KMS-11 (cell line): Measurements from ENCODE around the gene CACNG1.

Source experiments
- H2AFZ ChIP-seq: fragments of 200-600 bp; sonication (generic); 2 replicates; pipeline ENCODE4 v1.6.1; 2016; ENCODE audit warnings: antibody characterized with exemption, mixed run types, low read depth
- H3K27ac ChIP-seq: fragments of 200-600 bp; sonication (generic); 2 replicates; pipeline ENCODE4 v1.6.1; 2016; ENCODE audit warnings: mild to moderate bottlenecking, mixed run types
- H3K27me3 ChIP-seq: fragments of 200-600 bp; sonication (generic); 2 replicates; pipeline ENCODE4 v1.6.1; 2017; ENCODE audit warnings: mild to moderate bottlenecking, low read depth, mixed run types, moderate library complexity; ENCODE audit not compliant: insufficient read depth
- H3K36me3 ChIP-seq: fragments of 200-600 bp; sonication (generic); 2 replicates; pipeline ENCODE4 v1.6.1; 2017; ENCODE audit warnings: mild to moderate bottlenecking, mixed run types; ENCODE audit not compliant: insufficient read depth
- H3K4me1 ChIP-seq: fragments of 200-600 bp; sonication (generic); 2 replicates; pipeline ENCODE4 v1.6.1; 2016; ENCODE audit warnings: mild to moderate bottlenecking, low read depth, mixed run types; ENCODE audit not compliant: poor library complexity, severe bottlenecking
- H3K4me2 ChIP-seq: fragments of 200-600 bp; sonication (generic); 2 replicates; pipeline ENCODE4 v1.7.0; 2016; ENCODE audit warnings: mild to moderate bottlenecking, mixed run types
- H3K4me3 ChIP-seq: fragments of 200-600 bp; sonication (generic); IDR thresholded peaks from 2 replicates; pipeline ENCODE4 v1.6.1; 2017; ENCODE audit warnings: low read depth, low read length, mixed read lengths; ENCODE audit not compliant: insufficient read depth
- H3K79me2 ChIP-seq: fragments of 200-600 bp; sonication (generic); 2 replicates; pipeline ENCODE4 v1.6.1; 2016; ENCODE audit warnings: low read depth, mixed run types; ENCODE audit not compliant: insufficient read depth
- H3K9ac ChIP-seq: fragments of 200-600 bp; sonication (generic); 2 replicates; pipeline ENCODE4 v1.6.1; 2016; ENCODE audit warnings: mild to moderate bottlenecking, mixed run types
- H4K20me1 ChIP-seq: fragments of 200-600 bp; sonication (generic); 2 replicates; pipeline ENCODE4 v1.6.1; 2016; ENCODE audit warnings: mild to moderate bottlenecking, mixed run types; ENCODE audit not compliant: insufficient read depth
- TF ChIP-seq, protein P1 (sequence below): fragments of 200-600 bp; sonication (generic); conservative IDR thresholded peaks from 2 replicates; pipeline ENCODE4 v1.6.1; 2017; ENCODE audit warnings: low read depth, mild to moderate bottlenecking, antibody characterized with exemption, low read length, moderate library complexity, mixed read lengths

The CACNG1 gene, protein sequence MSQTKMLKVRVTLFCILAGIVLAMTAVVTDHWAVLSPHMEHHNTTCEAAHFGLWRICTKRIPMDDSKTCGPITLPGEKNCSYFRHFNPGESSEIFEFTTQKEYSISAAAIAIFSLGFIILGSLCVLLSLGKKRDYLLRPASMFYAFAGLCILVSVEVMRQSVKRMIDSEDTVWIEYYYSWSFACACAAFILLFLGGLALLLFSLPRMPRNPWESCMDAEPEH

DNA sequence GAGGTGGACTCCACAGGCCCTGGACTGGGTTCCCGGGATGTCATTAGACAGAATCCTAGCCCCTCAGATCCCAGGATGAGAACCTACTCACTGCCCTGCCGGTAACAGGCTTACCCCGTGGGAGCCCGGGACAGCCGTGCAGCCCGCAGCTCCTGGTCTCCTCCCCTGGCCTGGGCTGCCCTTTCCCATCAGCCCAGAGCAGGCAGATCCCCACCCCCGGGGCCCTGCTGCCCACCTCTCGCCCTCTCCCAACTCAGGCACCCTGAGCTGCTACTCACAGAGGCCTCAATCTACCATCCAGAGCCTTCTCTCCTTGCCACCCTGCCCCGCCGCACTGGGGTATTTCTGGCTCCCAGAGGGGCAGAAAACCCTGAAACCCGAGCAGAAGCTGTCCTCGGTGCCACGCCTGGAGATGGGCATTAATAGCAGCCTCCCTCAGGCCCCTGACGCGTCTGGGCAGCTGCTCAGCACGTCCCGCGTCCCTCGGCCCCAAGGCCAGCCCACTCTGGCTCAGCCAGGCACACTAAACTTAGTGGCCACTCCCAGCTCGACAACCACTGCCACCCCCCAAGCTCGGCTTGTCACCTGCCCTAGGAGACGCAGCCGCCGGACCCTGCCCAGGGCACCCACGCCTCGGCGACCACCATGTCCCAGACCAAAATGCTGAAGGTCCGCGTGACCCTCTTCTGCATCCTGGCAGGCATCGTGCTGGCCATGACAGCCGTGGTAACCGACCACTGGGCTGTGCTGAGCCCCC lies at the start of gene CACNG1:
CACNG1 (plus strand) TSS at position 539 of the 757 bp plus-strand sequence; CDS start at position 646, 107 bp downstream.
- Histone ChIP-seq H3K4me2 (no peak within 1 kb of the TSS), H3K79me2 (no peaks in the 10 kb centered on the region), H2AFZ (no peak within 1 kb of the TSS), H3K4me3 (no peak within 1 kb of the TSS), H3K27ac (no peak within 1 kb of the TSS), H4K20me1 (no peaks in the 10 kb centered on the region), H3K27me3 (no peaks in the 10 kb centered on the region), H3K4me1 (no peaks in the 10 kb centered on the region), H3K9ac (no peak within 1 kb of the TSS), H3K36me3 (no peaks in the 10 kb centered on the region)
- TF ChIP-seq, protein P1, sequence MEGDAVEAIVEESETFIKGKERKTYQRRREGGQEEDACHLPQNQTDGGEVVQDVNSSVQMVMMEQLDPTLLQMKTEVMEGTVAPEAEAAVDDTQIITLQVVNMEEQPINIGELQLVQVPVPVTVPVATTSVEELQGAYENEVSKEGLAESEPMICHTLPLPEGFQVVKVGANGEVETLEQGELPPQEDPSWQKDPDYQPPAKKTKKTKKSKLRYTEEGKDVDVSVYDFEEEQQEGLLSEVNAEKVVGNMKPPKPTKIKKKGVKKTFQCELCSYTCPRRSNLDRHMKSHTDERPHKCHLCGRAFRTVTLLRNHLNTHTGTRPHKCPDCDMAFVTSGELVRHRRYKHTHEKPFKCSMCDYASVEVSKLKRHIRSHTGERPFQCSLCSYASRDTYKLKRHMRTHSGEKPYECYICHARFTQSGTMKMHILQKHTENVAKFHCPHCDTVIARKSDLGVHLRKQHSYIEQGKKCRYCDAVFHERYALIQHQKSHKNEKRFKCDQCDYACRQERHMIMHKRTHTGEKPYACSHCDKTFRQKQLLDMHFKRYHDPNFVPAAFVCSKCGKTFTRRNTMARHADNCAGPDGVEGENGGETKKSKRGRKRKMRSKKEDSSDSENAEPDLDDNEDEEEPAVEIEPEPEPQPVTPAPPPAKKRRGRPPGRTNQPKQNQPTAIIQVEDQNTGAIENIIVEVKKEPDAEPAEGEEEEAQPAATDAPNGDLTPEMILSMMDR: no peak

DNA sequence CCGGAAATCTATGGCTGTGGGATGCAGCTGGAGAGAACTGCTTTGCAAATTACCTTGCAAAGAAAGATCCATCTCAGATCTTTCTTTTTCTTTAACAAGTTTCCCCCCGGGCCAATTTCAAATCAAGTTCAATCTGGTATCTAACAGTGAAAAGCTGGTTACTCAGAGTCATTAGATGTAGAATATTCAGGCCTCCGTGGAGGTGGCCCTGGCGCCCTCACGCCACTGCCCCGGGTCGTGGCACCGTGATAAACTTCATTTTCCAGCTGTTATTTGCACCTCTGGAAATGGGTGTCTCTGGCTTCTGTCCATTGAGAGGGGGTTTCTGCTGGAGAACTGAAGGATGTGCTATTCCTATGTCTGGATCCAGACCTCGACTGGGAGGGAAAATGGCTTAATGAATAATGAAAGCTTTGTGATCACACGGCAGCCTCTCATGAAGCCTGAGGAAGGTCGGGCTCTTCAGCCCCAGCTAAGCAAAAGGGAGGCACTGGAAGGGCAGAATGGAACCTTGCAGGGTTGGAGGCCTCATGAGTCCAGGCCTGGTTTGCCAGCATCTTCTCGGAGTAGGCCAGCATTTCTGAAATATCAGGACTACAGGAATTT lies 49.3 kb upstream of the CACNG1 start:
- Histone ChIP-seq H2AFZ (no peak overlapping the region), H3K4me1 (no peaks in the 10 kb centered on the region), H3K79me2 (no peaks in the 10 kb centered on the region), H3K9ac (no peak overlapping the region), H3K4me3 (no peak overlapping the region), H4K20me1 (no peaks in the 10 kb centered on the region), H3K27me3 (no peaks in the 10 kb centered on the region), H3K4me2 (no peak overlapping the region), H3K36me3 (no peaks in the 10 kb centered on the region), H3K27ac (no peak overlapping the region)
- TF ChIP-seq, protein P1: no peak

DNA sequence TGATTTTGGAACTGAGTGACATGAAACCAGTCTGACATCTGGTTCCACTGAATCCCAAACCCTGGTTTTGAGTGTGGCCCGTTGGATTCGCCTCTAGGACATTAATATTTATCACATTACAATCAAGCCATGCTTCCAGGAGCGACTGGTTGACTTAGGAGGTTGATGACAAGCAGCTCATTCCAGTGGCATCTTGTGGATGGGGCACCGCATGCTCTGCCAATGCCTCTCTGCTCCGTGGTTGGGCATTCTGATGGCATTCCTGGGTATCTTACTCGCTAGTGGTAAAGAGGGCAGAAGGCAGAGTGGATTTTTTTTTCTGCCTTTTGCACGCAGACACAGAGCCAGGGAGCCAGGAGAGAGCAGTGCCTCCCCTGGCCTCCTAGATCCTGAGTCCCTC lies 48.4 kb upstream of the CACNG1 start:
- Histone ChIP-seq H3K9ac (no peak overlapping the region), H2AFZ (no peak overlapping the region), H3K4me2 (no peak overlapping the region), H3K4me3 (no peak overlapping the region), H4K20me1 (no peaks in the 10 kb centered on the region), H3K27me3 (no peaks in the 10 kb centered on the region), H3K79me2 (no peaks in the 10 kb centered on the region), H3K27ac (no peak overlapping the region), H3K36me3 (no peaks in the 10 kb centered on the region), H3K4me1 (no peaks in the 10 kb centered on the region)
- TF ChIP-seq, protein P1: no peak

DNA sequence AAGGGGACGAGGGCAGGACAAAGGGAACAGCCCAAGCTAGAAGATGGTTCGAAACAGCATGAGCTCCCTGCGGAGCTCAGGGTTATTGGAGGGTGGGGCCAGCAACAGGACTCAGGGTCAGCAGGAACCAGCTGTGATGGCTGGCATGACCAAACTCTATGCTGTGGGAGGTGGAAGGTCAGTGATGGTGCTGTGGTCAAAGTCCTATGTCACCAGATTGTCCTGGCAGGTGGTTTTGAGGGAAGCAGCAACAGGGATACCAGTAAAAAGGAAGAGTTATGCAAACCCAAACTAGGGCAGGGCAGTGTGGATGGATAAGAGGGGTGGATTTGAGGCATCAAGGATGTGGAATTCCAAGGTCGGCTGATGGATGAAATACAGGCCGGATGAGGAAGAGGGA lies 47.4 kb upstream of the CACNG1 start:
- Histone ChIP-seq H3K4me3 (no peak overlapping the region), H3K4me2 (no peak overlapping the region), H2AFZ (no peak overlapping the region), H3K79me2 (no peaks in the 10 kb centered on the region), H3K36me3 (no peaks in the 10 kb centered on the region), H3K27ac (no peak overlapping the region), H4K20me1 (no peaks in the 10 kb centered on the region), H3K4me1 (no peaks in the 10 kb centered on the region), H3K27me3 (no peaks in the 10 kb centered on the region), H3K9ac (no peak overlapping the region)
- TF ChIP-seq, protein P1: no peak
